Measurements from ENCODE around the gene HMG20B.
A peak's percentile ranks its signal among the peaks of the same experiment; 100 is the strongest.

The HMG20B gene

GRCh38 chr19:3548606-3549005, 24.1 kb upstream of the HMG20B start:
- no peak overlapping the region for H3K4me3 ChIP-seq (ENCODE audit: low read depth, low read length)
- DNase-seq (ENCODE audit: low read depth) = no peak
- TF ChIP-seq CTCF (IDR thresholded peaks at IDR 0.05; ENCODE audit: insufficient read depth, low read depth, low read length, missing control alignments) = no peak

- DNase-seq (ENCODE audit: low read depth) = no peak
- no peak overlapping the region for H3K4me3 ChIP-seq (ENCODE audit: low read depth, low read length)
- TF ChIP-seq CTCF (IDR thresholded peaks at IDR 0.05; ENCODE audit: insufficient read depth, low read depth, low read length, missing control alignments) = no peak
Measured at GRCh38 chr19:3549816-3550215, 22.9 kb upstream of the HMG20B start.

- no peak for TF ChIP-seq CTCF (IDR thresholded peaks at IDR 0.05; ENCODE audit: insufficient read depth, low read depth, low read length, missing control alignments)
- no peak overlapping the region for H3K4me3 ChIP-seq (ENCODE audit: low read depth, low read length)
- DNase-seq (ENCODE audit: low read depth) = no peak
Measured at GRCh38 chr19:3550947-3551791, 21.6 kb upstream of the HMG20B start.

- DNase-seq (ENCODE audit: low read depth) = peak; percentile 2
- H3K4me3 ChIP-seq (ENCODE audit: low read depth, low read length) = no peak overlapping the region
- no peak for TF ChIP-seq CTCF (IDR thresholded peaks at IDR 0.05; ENCODE audit: insufficient read depth, low read depth, low read length, missing control alignments)
Measured at GRCh38 chr19:3551792-3552095, 21.0 kb upstream of the HMG20B start.

- peak overlapping the region; percentile 42 for H3K4me3 ChIP-seq (ENCODE audit: low read depth, low read length)
- no peak for TF ChIP-seq CTCF (IDR thresholded peaks at IDR 0.05; ENCODE audit: insufficient read depth, low read depth, low read length, missing control alignments)
- peak; percentile 59 for DNase-seq (ENCODE audit: low read depth)
Measured at GRCh38 chr19:3554254-3555083, 18.3 kb upstream of the HMG20B start.

GRCh38 chr19:3555653-3556422, 16.9 kb upstream of the HMG20B start:
- H3K4me3 ChIP-seq (ENCODE audit: low read depth, low read length) = peak overlapping the region; percentile 75
- no peak for TF ChIP-seq CTCF (IDR thresholded peaks at IDR 0.05; ENCODE audit: insufficient read depth, low read depth, low read length, missing control alignments)
- no peak for DNase-seq (ENCODE audit: low read depth)
